GM19438 (cell line): ENCODE results near the gene MEF2A.
"Not testable (repeated sequence)": the region's sequence is repeated elsewhere in the genome, so short reads cannot be mapped to it uniquely, and the experiment has no call there.

ENCODE experiments used
- ATAC-seq: cut with Tn5 transposase; IDR thresholded peaks from one replicate; pipeline ENCODE4 v1.9.1; 2021; ENCODE audit warnings: low read depth; ENCODE audit not compliant: unreplicated experiment

The MEF2A gene

GRCh38 chr15:99565299-99566156 lies at the start of gene MEF2A:
TSS of gene MEF2A (plus strand) at chr15:99565984. CDS start at chr15:99633120, 67,136 bp downstream.
- ATAC-seq = peak; percentile 51

- ATAC-seq = no peak
Observed at GRCh38 chr15:99518191-99518590, 47.6 kb upstream of the MEF2A start.

- not testable (repeated sequence) for ATAC-seq
Observed at GRCh38 chr15:99519366-99519765, 46.4 kb upstream of the MEF2A start.

- ATAC-seq = no peak
Observed at GRCh38 chr15:99522288-99522687, 43.5 kb upstream of the MEF2A start.

- no peak for ATAC-seq
Observed at GRCh38 chr15:99526176-99526575, 39.6 kb upstream of the MEF2A start.

- ATAC-seq = no peak
Observed at GRCh38 chr15:99526671-99527070, 39.1 kb upstream of the MEF2A start.

GRCh38 chr15:99536422-99537040 lies 29.3 kb upstream of the MEF2A start:
- ATAC-seq = no peak

- ATAC-seq = no peak
Observed at GRCh38 chr15:99537344-99537743, 28.4 kb upstream of the MEF2A start.

GRCh38 chr15:99538261-99538660 lies 27.5 kb upstream of the MEF2A start:
- ATAC-seq = no peak

GRCh38 chr15:99542828-99543227 lies 23.0 kb upstream of the MEF2A start:
- no peak for ATAC-seq

- no peak for ATAC-seq
Observed at GRCh38 chr15:99545605-99546004, 20.2 kb upstream of the MEF2A start.

- no peak for ATAC-seq
Observed at GRCh38 chr15:99546441-99547100, 19.2 kb upstream of the MEF2A start.

- ATAC-seq = no peak
Observed at GRCh38 chr15:99547517-99547916, 18.3 kb upstream of the MEF2A start.

- ATAC-seq = no peak
Observed at GRCh38 chr15:99550077-99550476, 15.7 kb upstream of the MEF2A start.

GRCh38 chr15:99552111-99552510 lies 13.7 kb upstream of the MEF2A start:
- no peak for ATAC-seq

- no peak for ATAC-seq
Observed at GRCh38 chr15:99554880-99555488, 10.8 kb upstream of the MEF2A start.

- ATAC-seq = no peak
Observed at GRCh38 chr15:99556011-99556410, 9.8 kb upstream of the MEF2A start.

GRCh38 chr15:99556578-99556977 lies 9.2 kb upstream of the MEF2A start:
- no peak for ATAC-seq

- no peak for ATAC-seq
Observed at GRCh38 chr15:99558084-99558483, 7.7 kb upstream of the MEF2A start.

GRCh38 chr15:99558571-99558970 lies 7.2 kb upstream of the MEF2A start:
- ATAC-seq = no peak
